IMR-90 (cell line): Measurements from ENCODE around the gene ZNF219.
A peak's percentile ranks its signal among the peaks of the same experiment; 100 is the strongest.

ENCODE experiments used
- BHLHE40 ChIP-seq: fragments of 150-350 bp; IDR thresholded peaks from 2 replicates; pipeline ENCODE4 v1.6.1; 2016; ENCODE audit warnings: mild to moderate bottlenecking, low read depth, low read length
- CEBPB ChIP-seq: IDR thresholded peaks from 2 replicates; pipeline ENCODE4 v1.6.1; 2012; ENCODE audit warnings: low read depth, low read length, improper control_type of control experiment
- MXI1 ChIP-seq: IDR thresholded peaks from 2 replicates; pipeline ENCODE4 v1.6.1; 2012; ENCODE audit warnings: low read depth, mild to moderate bottlenecking, low read length, moderate library complexity, borderline replicate concordance
- NFE2L2 ChIP-seq: fragments of 150-350 bp; IDR thresholded peaks from 2 replicates; pipeline ENCODE4 v1.6.1; 2016; ENCODE audit warnings: low read depth, mild to moderate bottlenecking, low read length
- POLR2A ChIP-seq: IDR thresholded peaks from 2 replicates; pipeline ENCODE4 v1.6.1; 2012; ENCODE audit warnings: mild to moderate bottlenecking, low read depth, low read length
- RAD21 ChIP-seq: IDR thresholded peaks from 2 replicates; pipeline ENCODE4 v1.6.1; 2012; ENCODE audit warnings: low read length, improper control_type of control experiment
- RCOR1 ChIP-seq: IDR thresholded peaks from 2 replicates; pipeline ENCODE4 v1.6.1; 2012; ENCODE audit warnings: mild to moderate bottlenecking, low read length, improper control_type of control experiment; ENCODE audit not compliant: insufficient replicate concordance
- SMC3 ChIP-seq: fragments of 150-350 bp; IDR thresholded peaks from 2 replicates; pipeline ENCODE4 v1.6.1; 2016; ENCODE audit warnings: low read depth, mild to moderate bottlenecking, antibody characterized with exemption, low read length, moderate library complexity
- TF ChIP-seq, protein P1 (sequence below): conservative IDR thresholded peaks from 2 replicates; pipeline ENCODE4 v1.5.1; 2012; ENCODE audit warnings: mild to moderate bottlenecking, low read depth, low read length, improper control_type of control experiment
- TF ChIP-seq, protein P2 (sequence below): fragments of 150-350 bp; IDR thresholded peaks from 2 replicates; pipeline ENCODE4 v1.6.1; 2016; ENCODE audit warnings: low read depth, mild to moderate bottlenecking, low read length, moderate library complexity, borderline replicate concordance
- TF ChIP-seq, protein P3 (sequence below): fragments of 150-350 bp; IDR thresholded peaks from 2 replicates; pipeline ENCODE4 v1.6.1; 2017; ENCODE audit warnings: mild to moderate bottlenecking, antibody characterized with exemption, low read length, low read depth

DNA sequence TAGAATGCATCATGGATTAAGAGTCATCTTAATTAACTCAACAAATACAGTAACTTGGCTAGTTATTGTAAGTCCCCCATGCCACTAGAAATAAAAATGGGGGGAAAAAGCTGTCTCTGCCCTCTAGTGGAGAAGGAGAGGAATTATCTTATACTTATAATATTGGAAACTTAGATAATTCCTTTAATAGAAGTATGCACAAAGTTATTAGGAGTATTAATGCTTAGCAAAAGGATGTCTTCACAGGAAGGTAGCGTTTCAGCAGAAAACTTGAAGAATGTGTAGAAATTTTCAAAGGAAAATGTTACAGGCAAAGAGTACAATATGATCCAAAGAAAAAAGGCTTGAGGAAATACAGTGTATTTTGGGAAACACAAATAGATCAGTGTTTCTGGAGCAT is 37.6 kb upstream of the ZNF219 start:
- TF ChIP-seq, protein P1, sequence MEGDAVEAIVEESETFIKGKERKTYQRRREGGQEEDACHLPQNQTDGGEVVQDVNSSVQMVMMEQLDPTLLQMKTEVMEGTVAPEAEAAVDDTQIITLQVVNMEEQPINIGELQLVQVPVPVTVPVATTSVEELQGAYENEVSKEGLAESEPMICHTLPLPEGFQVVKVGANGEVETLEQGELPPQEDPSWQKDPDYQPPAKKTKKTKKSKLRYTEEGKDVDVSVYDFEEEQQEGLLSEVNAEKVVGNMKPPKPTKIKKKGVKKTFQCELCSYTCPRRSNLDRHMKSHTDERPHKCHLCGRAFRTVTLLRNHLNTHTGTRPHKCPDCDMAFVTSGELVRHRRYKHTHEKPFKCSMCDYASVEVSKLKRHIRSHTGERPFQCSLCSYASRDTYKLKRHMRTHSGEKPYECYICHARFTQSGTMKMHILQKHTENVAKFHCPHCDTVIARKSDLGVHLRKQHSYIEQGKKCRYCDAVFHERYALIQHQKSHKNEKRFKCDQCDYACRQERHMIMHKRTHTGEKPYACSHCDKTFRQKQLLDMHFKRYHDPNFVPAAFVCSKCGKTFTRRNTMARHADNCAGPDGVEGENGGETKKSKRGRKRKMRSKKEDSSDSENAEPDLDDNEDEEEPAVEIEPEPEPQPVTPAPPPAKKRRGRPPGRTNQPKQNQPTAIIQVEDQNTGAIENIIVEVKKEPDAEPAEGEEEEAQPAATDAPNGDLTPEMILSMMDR: peak; percentile 58
- TF ChIP-seq, protein P2, sequence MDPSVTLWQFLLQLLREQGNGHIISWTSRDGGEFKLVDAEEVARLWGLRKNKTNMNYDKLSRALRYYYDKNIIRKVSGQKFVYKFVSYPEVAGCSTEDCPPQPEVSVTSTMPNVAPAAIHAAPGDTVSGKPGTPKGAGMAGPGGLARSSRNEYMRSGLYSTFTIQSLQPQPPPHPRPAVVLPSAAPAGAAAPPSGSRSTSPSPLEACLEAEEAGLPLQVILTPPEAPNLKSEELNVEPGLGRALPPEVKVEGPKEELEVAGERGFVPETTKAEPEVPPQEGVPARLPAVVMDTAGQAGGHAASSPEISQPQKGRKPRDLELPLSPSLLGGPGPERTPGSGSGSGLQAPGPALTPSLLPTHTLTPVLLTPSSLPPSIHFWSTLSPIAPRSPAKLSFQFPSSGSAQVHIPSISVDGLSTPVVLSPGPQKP: no peak
- TF ChIP-seq SMC3 (peak; percentile 33; the same call in 1 of the 2 replicates), CEBPB (no peak), POLR2A (no peak), RCOR1 (no peak), MXI1 (no peak), RAD21 (peak; percentile 21; the same call in 1 of the 2 replicates), BHLHE40 (no peak), NFE2L2 (no peak)
- TF ChIP-seq, protein P3, sequence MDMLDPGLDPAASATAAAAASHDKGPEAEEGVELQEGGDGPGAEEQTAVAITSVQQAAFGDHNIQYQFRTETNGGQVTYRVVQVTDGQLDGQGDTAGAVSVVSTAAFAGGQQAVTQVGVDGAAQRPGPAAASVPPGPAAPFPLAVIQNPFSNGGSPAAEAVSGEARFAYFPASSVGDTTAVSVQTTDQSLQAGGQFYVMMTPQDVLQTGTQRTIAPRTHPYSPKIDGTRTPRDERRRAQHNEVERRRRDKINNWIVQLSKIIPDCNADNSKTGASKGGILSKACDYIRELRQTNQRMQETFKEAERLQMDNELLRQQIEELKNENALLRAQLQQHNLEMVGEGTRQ: no peak
